GM19023 (cell line): ENCODE results near the gene UBC.
"Not testable (repeated sequence)": the region's sequence is repeated elsewhere in the genome, so short reads cannot be mapped to it uniquely, and the experiment has no call there.

ENCODE experiments used
- ATAC-seq: cut with Tn5 transposase; IDR thresholded peaks from one replicate; pipeline ENCODE4 v1.9.1; 2021; ENCODE audit warnings: mild to moderate bottlenecking, moderate library complexity; ENCODE audit not compliant: unreplicated experiment

Gene UBC

GRCh38 chr12:124915239-124916236, 1.1 kb upstream of the UBC start:
- ATAC-seq, result peak; percentile 1

- ATAC-seq, result peak; percentile 33
Measured at GRCh38 chr12:124913474-124914391, 717 bp downstream of the UBC start.

- ATAC-seq, result not testable (repeated sequence)
Measured at GRCh38 chr12:124912529-124913287, 1.7 kb downstream of the UBC start.

GRCh38 chr12:124911521-124911920, 2.9 kb downstream of the UBC start:
- not testable (repeated sequence) for ATAC-seq

DNA sequence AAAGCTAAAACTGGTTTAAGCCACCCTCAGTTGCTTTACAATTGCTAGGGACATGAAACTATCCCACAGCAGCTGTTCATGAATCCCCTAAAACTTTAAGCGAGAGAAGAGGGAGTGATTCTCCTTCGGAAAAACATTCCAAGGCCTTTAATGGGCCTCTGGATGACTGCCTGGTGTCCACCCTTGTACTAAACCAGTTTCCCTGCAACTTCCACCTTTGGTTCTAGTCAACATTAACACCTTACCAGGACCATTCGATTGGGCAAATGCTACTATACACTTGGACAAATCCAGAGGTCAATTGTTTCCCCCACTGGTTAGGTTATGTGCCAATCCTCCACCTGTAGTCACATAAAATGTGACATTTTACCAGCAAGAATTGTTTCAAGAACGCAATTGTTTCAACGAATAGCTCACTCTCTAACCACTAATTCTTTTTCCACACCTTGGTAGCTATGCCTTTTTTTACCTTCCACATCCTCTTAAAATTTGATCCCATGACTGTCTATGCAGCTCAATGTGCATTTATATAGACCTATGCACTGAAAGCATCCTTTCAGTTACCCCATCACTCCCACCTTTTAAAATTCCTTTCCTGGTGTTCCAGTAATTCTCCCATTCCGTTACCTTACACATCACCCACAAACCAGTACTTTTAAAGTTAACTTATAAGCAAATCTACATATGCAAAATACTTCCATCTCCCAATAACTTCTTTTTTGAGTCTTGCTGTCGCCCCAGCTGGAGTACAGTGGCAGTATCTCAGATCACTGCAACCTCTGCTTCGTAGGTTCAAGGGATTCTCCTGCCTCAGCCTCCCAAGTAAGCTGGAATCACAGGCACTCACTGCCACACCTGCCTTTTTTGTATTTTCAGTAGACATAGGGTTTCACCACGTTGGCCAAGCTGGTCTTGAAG, 3.6 kb downstream of the UBC start:
- no peak for ATAC-seq

DNA sequence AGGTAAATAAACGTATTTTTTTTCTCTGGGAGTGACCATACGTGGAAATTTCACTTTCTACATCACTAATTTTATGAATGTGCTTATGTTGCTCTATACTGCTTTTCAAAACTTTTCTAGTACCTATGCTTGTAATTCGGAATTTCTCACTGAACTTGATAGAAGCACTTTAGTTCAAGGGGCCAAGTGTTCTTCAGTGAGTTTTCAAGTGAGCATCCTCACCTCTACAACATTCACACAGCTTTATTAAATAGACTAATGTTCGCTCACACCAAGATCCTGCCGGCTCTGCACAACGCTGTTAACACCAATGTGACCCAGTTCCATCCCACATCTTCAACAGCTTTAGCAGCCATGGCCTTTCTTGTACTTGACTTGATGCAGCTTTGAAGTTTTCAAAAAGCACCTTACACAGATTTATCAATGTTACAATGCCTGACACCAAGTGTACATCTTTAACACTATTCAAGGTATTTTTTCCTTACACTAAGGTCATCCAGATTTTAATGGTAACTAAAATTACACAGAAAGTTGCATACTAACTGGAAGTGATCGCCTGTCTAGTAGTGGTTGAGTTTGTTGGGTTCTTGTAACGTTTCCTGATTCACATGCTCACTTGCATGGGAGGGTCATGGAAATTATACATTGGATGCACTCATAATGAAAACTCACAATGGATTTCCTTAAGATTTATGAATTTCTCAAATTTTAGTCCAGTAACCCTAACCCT, 4.5 kb downstream of the UBC start:
- ATAC-seq, result no peak

DNA sequence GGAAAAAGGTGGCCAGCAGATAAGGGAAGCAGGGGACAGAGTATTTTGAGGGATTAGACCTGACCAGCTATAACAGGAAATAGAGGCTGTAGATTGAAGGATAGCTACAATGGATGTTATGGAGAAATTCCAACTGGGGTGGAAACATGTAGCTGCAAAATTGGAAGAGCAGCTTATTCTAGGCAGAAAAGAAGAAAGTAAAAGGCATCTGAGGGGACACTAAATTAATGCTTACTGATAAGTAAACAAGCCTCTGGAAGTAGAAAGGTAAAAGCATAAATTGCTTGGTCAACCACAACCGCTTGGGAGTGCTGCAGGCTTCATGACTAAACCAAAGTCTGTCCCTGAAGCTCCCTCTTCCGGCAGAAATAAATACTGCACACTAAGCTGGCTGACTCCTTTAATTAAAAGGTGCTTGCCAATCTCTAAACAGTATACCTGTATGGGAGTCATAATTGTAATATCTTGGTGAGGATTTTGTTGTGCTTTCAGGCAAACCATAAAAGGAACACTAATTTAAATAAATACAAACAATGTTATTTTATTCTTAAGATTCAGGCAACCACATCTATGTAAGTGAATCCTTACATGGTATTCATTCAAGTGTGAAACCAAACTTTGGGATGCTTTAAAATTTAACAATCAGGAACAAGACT, 7.7 kb downstream of the UBC start:
- peak; percentile 62 for ATAC-seq

- ATAC-seq, result no peak
Measured at GRCh38 chr12:124904306-124905098, 9.9 kb downstream of the UBC start.

DNA sequence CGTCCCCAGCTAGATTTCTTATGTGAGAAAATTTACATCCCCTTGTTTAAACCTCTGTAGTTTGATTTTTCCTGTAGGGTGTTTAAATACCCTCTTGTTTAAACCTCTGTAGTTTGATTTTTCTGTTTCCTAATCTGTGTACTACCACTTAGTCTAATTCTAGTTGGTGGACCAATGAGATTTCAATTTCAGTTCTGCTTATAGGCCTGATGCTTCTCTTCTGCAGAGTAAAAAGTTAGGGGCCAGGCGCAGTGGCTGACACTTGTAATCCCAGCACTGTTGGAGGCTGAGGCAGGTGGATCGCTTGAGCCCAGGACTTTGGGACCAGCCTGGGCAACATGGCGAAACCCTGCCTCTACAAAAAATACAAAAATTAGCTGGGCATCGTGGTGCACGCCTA, 11.5 kb downstream of the UBC start:
- ATAC-seq, result no peak

DNA sequence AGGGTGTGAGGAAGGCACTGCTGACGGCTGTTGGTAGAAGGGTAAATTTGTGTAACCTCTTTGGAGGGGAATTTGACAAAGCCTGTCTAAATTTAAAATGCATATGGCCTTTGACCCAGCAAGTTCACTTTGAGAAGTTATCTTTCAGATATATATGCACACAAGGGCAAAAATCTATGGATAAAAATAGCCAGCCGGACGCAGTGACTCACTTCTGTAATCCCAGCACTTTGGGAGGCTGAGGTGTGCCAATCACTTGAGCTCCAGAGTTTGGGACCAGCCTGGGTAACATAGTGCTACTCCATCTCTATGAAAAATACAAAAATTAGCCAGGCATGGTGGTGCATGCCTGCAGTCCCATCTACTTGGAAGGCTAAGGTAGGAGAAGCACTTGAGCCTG, 13.4 kb downstream of the UBC start:
- no peak for ATAC-seq

- not testable (repeated sequence) for ATAC-seq
Measured at GRCh38 chr12:124900345-124900795, 14.1 kb downstream of the UBC start.

- ATAC-seq, result no peak
Measured at GRCh38 chr12:124898923-124899294, 15.5 kb downstream of the UBC start.

DNA sequence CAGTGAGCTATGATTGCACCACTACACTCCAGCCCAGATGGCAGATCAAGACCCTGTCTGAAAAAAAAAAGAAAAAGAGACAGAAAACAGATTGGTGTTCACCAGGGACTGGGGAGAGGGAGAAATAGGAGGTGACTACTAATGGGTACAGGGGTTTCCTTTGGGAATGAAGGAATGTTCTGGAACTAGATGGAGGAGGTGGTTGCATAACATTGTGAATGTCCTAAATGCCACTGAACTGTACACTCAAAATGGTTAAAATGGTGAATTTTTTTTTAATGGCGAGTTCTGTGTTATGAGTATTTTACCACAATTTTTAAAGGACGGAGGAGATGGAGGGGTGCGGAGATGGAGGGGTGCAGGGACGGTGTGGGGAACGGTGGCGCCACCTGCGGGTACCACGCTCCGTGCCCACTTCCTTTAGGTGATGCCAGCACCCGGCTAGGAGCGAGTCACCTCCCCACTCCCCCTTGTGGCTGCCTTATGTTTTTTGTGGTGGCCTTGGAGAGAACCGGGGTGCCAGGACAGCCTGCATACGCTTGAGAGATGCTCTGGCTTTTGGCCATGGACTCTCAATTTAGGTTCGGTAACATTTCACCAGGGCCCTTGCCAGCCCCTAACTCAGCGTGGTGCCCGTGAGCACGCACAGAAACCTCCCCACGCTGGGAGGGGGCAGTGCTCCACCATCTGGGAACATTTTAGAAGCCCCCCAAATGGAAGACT, 16.1 kb downstream of the UBC start:
- no peak for ATAC-seq

- no peak for ATAC-seq
Measured at GRCh38 chr12:124896461-124896860, 18.0 kb downstream of the UBC start.

DNA sequence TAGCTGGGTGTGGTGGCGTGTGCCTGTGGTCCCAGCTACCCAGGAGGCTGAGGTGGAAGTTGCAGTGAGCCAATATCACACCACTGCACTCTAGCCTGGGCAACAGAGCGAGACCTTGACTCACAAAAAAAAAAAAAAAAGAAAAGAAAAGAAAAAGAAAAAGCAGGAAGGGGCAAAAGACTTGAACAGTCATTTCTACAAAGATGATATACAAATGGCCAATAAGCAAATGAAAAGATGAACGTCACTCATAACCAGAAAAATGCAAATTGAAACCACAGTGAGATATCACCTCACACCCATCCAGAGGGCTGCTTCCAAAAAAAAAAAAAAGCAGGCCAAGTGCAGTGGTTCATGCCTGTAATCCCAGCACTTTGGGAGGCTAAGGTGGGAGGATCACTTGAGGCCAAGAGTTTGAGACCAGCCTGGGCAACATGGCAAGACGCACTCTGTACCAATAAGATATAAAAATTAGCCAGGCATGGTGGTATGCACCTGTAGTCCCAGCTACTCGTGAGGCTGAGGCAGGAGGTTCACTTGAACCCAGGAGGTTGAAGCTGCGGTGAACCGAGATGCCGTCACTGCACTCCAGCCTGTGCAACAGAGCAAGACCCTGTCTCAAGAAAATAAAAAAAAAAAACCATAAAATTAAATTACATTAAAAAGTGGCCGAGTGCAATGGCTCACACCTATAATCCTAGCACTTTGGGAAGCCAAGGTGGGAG, 20.5 kb downstream of the UBC start:
- no peak for ATAC-seq

- no peak for ATAC-seq
Measured at GRCh38 chr12:124888260-124888659, 26.2 kb downstream of the UBC start.
